Vagina (tissue), 2 donors: ENCODE results near the gene CETN2. TPM values are rescaled to one million over a fixed set of nuclear protein-coding genes. Genes with fewer than 3 reads are reported as not detected.

Experiments
- DNase-seq, 2 donors: peaks; one replicate each; pipeline ENCODE4 v3.0.0-alpha.2; 2017; ENCODE audit errors: extremely low spot score in 2 of 2
- H3K27ac ChIP-seq: fragments of 200-600 bp; sonication (generic); one replicate; pipeline ENCODE4 v1.5.1; 2019
- H3K27me3 ChIP-seq: fragments of 200-600 bp; sonication (generic); one replicate; pipeline ENCODE4 v1.5.1; 2019
- H3K36me3 ChIP-seq, 2 donors: fragments of 200-600 bp; sonication (generic); one replicate each; pipeline ENCODE4 v1.5.1; 2017 to 2019
- H3K4me1 ChIP-seq: fragments of 200-600 bp; sonication (generic); one replicate; pipeline ENCODE4 v1.5.1; 2019
- H3K4me3 ChIP-seq, 2 donors: fragments of 200-600 bp; sonication (generic); 1 replicate in 1 of 2; 2 replicates in 1 of 2; pipeline ENCODE4 v1.5.1; 2016 to 2019
- H3K9me3 ChIP-seq: fragments of 200-600 bp; sonication (generic); one replicate; pipeline ENCODE4 v1.5.1; 2019
- CTCF ChIP-seq, 3 experiments: fragments of 450-650 bp in 2 of 3; fragments of 200-600 bp in 1 of 3; sonication (generic) in 1 of 3; IDR thresholded peaks; one replicate each; pipeline ENCODE4 v1.5.1; 2017 to 2019; ENCODE audit warnings: antibody characterized with exemption in 3 of 3, mild to moderate bottlenecking in 2 of 3, moderate library complexity in 2 of 3
- POLR2A ChIP-seq, 2 donors: fragments of 450-650 bp; IDR thresholded peaks; one replicate each; pipeline ENCODE4 v1.6.1; 2017; ENCODE audit warnings: antibody characterized with exemption in 2 of 2, mild to moderate bottlenecking in 2 of 2, moderate library complexity in 2 of 2
- POLR2AphosphoS5 ChIP-seq, 2 donors: sonication (generic); formaldehyde crosslinking; IDR thresholded peaks; one replicate each; pipeline ENCODE4 v1.9.0; 2017; ENCODE audit warnings: antibody characterized with exemption in 2 of 2, mild to moderate bottlenecking in 2 of 2, low read depth in 1 of 2; ENCODE audit not compliant: insufficient read depth in 1 of 2
- intact Hi-C: fragments of 100-400 bp; cut with DNase I; formaldehyde crosslinking; loops from one replicate; pipeline ENCODE4 v1.15.1; 2023
- total RNA-seq: library from RNA; depleted of rRNA; stranded (reverse); fragments of >200 nt; gene quantifications from one replicate; pipeline ENCODE4 v1.2.3, GENCODE V29; 2016

The CETN2 gene
- total RNA-seq, 1 donor from 2014 or later: 24.6 TPM

- H3K9me3 ChIP-seq: no peaks in the 10 kb centered on the region
- no peak overlapping the region for H3K4me3 ChIP-seq
- no peak for DNase-seq
- intact Hi-C loops: no loop called here
- H3K36me3 ChIP-seq: no peaks in the 10 kb centered on the region
- H3K27me3 ChIP-seq: no peaks in the 10 kb centered on the region
- TF ChIP-seq POLR2AphosphoS5 (IDR thresholded peaks at IDR 0.05; ENCODE audit: insufficient read depth in 1 of 2, low read depth in 1 of 2) (no peak), CTCF (IDR thresholded peaks at IDR 0.05) (no peak), POLR2A (IDR thresholded peaks at IDR 0.05) (no peak)
- H3K27ac ChIP-seq: no peak overlapping the region
- H3K4me1 ChIP-seq: no peaks in the 10 kb centered on the region
These were observed 13.3 kb downstream of the CETN2 start for GRCh38 chrX:152817078-152817764.

DNA sequence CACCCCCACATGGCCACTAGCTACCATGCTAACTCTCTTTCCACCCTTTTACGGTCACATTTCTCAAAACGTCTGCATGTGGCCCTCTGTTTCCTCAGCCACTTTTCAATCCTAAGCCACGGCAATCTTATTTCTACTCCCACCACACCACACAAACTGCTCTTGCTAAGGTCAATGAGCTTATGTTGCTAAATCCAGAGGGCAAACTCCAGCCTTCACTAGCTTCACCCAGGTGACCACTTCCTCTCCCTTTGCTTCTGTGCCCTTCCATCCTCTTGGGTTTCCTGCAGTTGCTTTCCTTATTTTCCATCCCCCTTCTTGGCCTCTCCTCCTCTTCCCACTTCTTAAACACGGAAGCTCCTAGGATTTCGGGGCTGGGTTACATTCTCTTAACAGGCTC lies 16.5 kb downstream of the CETN2 start:
- Histone ChIP-seq H3K4me3 (no peak overlapping the region), H3K4me1 (no peaks in the 10 kb centered on the region), H3K27me3 (no peaks in the 10 kb centered on the region), H3K27ac (no peak overlapping the region), H3K36me3 (no peaks in the 10 kb centered on the region), H3K9me3 (no peaks in the 10 kb centered on the region)
- DNase-seq: no peak
- intact Hi-C loops: no loop called here
- TF ChIP-seq POLR2AphosphoS5 (IDR thresholded peaks at IDR 0.05; ENCODE audit: insufficient read depth in 1 of 2, low read depth in 1 of 2) (no peak), POLR2A (IDR thresholded peaks at IDR 0.05) (no peak), CTCF (IDR thresholded peaks at IDR 0.05) (no peak)

DNA sequence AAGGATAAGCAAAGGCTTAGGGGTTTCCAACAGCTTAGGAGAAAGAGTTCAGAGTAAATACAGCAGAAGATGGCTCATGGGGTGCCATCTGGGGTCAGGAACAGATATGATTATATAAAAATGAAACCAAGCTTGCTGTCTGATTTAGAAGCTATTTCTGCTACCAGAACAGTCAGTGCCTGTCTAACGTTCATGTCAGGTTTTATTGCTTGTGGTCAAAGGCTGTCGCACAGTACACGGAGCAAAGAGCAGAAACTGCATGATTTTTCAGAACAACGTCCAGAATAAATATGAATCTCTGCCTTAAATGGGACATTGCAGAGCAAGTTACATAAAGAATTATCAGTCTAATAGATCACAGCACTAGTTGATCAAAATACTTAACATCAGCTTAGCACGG lies 17.4 kb downstream of the CETN2 start:
- no peak for DNase-seq

DNA sequence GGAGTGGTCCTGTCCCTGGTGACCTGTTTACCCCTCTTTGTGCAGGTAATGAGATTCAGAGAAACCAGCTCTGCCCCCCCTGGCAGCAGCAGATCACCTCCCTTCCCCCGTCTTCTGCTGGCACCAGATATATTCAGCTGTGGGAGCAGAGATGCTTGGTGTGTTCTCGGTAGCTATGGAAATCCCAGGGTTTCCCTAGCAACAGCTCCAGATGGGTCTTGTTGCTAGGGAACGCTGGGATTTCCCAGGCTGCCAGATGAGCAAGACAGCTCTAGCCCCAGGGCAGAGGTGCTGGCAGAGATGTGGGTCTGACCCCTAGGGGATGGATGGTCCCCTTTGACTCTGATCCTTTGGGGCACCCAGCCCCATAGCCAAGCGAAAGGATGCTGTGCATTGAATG lies 20.2 kb downstream of the CETN2 start:
- no peaks in the 10 kb centered on the region for H3K9me3 ChIP-seq
- no peaks in the 10 kb centered on the region for H3K4me1 ChIP-seq
- no peak for DNase-seq
- H3K36me3 ChIP-seq: no peaks in the 10 kb centered on the region
- H3K27me3 ChIP-seq: no peaks in the 10 kb centered on the region
- H3K27ac ChIP-seq: no peak overlapping the region
- intact Hi-C loops: no loop called here
- no peak for TF ChIP-seq CTCF (IDR thresholded peaks at IDR 0.05)
- TF ChIP-seq POLR2A (IDR thresholded peaks at IDR 0.05): no peak
- TF ChIP-seq POLR2AphosphoS5 (IDR thresholded peaks at IDR 0.05; ENCODE audit: insufficient read depth in 1 of 2, low read depth in 1 of 2): no peak
- H3K4me3 ChIP-seq: no peak overlapping the region

More for the DNA sequence above, 17.4 kb downstream of the CETN2 start:
- intact Hi-C loops: no loop called here
- no peaks in the 10 kb centered on the region for H3K36me3 ChIP-seq
- no peaks in the 10 kb centered on the region for H3K27me3 ChIP-seq
- no peaks in the 10 kb centered on the region for H3K4me1 ChIP-seq
- no peaks in the 10 kb centered on the region for H3K9me3 ChIP-seq
- no peak overlapping the region for H3K27ac ChIP-seq
- H3K4me3 ChIP-seq: no peak overlapping the region
- TF ChIP-seq CTCF (IDR thresholded peaks at IDR 0.05) (no peak), POLR2A (IDR thresholded peaks at IDR 0.05) (no peak), POLR2AphosphoS5 (IDR thresholded peaks at IDR 0.05; ENCODE audit: insufficient read depth in 1 of 2, low read depth in 1 of 2) (no peak)

DNA sequence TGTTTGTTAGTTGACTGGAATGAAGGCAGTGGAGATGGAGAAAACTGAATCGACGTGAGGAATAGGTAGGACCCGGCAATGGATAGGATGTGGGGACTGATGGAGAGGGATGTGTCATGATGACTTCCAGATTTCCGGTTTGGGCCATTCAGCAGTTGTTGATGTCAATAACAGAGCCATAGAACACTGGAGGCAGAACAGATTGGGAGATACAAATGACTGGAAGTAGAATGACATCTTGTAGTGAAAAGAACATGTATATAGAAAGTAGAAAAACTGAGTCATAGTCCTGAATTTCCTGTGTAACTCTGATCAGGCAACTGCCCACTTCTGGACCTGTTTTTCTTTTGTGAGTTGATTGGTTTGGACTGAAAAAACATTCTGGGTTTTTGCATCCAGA lies 24.5 kb downstream of the CETN2 start:
- intact Hi-C loops: no loop called here
- no peaks in the 10 kb centered on the region for H3K36me3 ChIP-seq
- no peak for TF ChIP-seq POLR2AphosphoS5 (IDR thresholded peaks at IDR 0.05; ENCODE audit: insufficient read depth in 1 of 2, low read depth in 1 of 2)
- TF ChIP-seq POLR2A (IDR thresholded peaks at IDR 0.05): no peak
- no peak for TF ChIP-seq CTCF (IDR thresholded peaks at IDR 0.05)
- no peaks in the 10 kb centered on the region for H3K27me3 ChIP-seq
- H3K4me1 ChIP-seq: no peaks in the 10 kb centered on the region
- no peaks in the 10 kb centered on the region for H3K9me3 ChIP-seq
- no peak overlapping the region for H3K27ac ChIP-seq
- no peak overlapping the region for H3K4me3 ChIP-seq
- DNase-seq: no peak
